Transverse colon (tissue), 4 donors: ENCODE data around the gene KRAS. TPM values are rescaled to one million over a fixed set of nuclear protein-coding genes. Genes with fewer than 3 reads are reported as not detected.
A peak's percentile ranks its signal among the peaks of the same experiment; 100 is the strongest.

ENCODE experiments used
- DNase-seq: peaks from one replicate; pipeline ENCODE4 v3.0.0-alpha.2; 2019
- H3K27ac ChIP-seq, 4 donors: fragments of 200-600 bp; sonication (generic); 2 replicates each; pipeline ENCODE4 v1.5.1; 2016 to 2018; ENCODE audit warnings: inconsistent platforms in 4 of 4
- H3K27me3 ChIP-seq: fragments of 200-600 bp; sonication (generic); 2 replicates; pipeline ENCODE4 v1.5.1; 2017; ENCODE audit warnings: inconsistent platforms
- H3K36me3 ChIP-seq, 4 donors: fragments of 200-600 bp; sonication (generic); 2 replicates each; pipeline ENCODE4 v1.5.1; 2017 to 2019; ENCODE audit warnings: inconsistent platforms in 4 of 4
- H3K4me1 ChIP-seq, 4 donors: fragments of 200-600 bp; sonication (generic); 2 replicates each; pipeline ENCODE4 v1.5.1; 2017 to 2020; ENCODE audit warnings: inconsistent platforms in 4 of 4
- H3K4me3 ChIP-seq, 4 donors: fragments of 200-600 bp; sonication (generic); 1 replicate in 1 of 4; 2 replicates in 3 of 4; pipeline versions ENCODE4 v1.5.1 to v1.6.1; 2017 to 2019; ENCODE audit warnings: inconsistent platforms in 4 of 4
- H3K9me3 ChIP-seq, 2 donors: fragments of 200-600 bp; sonication (generic); 2 replicates each; pipeline ENCODE4 v1.5.1; 2017 to 2019; ENCODE audit warnings: inconsistent platforms in 2 of 2
- CTCF ChIP-seq, 5 experiments: fragments of 200-600 bp in 3 of 5; fragments of 450-650 bp in 2 of 5; sonication (generic) in 3 of 5; IDR thresholded peaks; 1 replicate in 2 of 5; 2 replicates in 3 of 5; pipeline ENCODE4 v1.5.1; 2016 to 2017; ENCODE audit warnings: antibody characterized with exemption in 5 of 5, inconsistent platforms in 3 of 5, mild to moderate bottlenecking in 2 of 5, moderate library complexity in 1 of 5
- EP300 ChIP-seq: sonication (generic); formaldehyde crosslinking; IDR thresholded peaks from one replicate; pipeline ENCODE4 v1.6.1; 2017; ENCODE audit warnings: antibody characterized with exemption, low read depth
- POLR2A ChIP-seq: fragments of 450-650 bp; IDR thresholded peaks from one replicate; pipeline ENCODE4 v1.6.1; 2016; ENCODE audit warnings: antibody characterized with exemption, mild to moderate bottlenecking, moderate library complexity
- POLR2AphosphoS5 ChIP-seq, 3 donors: sonication (generic); formaldehyde crosslinking; IDR thresholded peaks; one replicate each; pipeline ENCODE4 v1.6.1; 2016; ENCODE audit warnings: antibody characterized with exemption in 3 of 3
- WGBS, 2 donors: methylation state at CpG; one replicate each; pipeline ENCODE4 v1.1.5; 2018; ENCODE audit warnings: low coverage in 1 of 2; 5-methylcytosine and 5-hydroxymethylcytosine counted together
- in situ Hi-C, 4 donors: fragments of 200-750 bp; cut with MboI; loops; one replicate each; pipeline versions ENCODE4 v1.15.0 to v1.15.1; 2017; ENCODE audit warnings: low sequenced_read_pairs in 3 of 4, low pct_ligation_motif_present in 1 of 4, low pct_unique_long_range_greater_than_20kb in 1 of 4
- intact Hi-C: fragments of 100-400 bp; cut with DNase I; formaldehyde crosslinking; loops from one replicate; pipeline ENCODE4 v1.15.1; 2023; ENCODE audit warnings: low total_unique reads
- total RNA-seq, 4 donors: library from RNA; depleted of rRNA; stranded (reverse); fragments of >200 nt; gene quantifications; one replicate each; pipeline ENCODE4 v1.1.0, GENCODE V29; 2016

The KRAS gene
- total RNA-seq, 4 donors from 2014 or later: 7.6 to 40.6 (median 30.5) TPM

DNA sequence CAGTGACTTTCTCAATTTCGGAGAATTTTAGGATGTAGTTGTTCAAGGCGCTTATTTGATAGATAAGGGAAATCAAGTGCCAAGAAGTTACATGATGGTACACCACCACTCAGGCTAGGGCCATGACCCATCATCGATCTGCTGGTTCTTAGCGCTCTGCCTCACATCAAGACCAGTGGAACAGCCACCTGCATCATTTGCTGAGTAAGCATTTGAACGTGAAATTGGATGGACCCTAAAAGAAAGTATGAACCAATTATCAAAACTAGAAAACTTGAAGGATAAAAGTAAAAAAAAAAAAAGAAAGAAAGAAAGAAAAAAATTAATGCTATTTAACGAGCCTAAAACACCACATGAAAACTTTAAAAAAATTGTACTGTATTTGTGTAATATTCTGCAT lies 27.5 kb upstream of the KRAS start:
- no peak overlapping the region for H3K27ac ChIP-seq
- 87 to 96% methylated on average over 6 of the region's 6 CpGs for WGBS, 2 donors

GRCh38 chr12:25276199-25276937 lies 25.6 kb upstream of the KRAS start:
- Histone ChIP-seq H3K27me3 (no peaks in the 10 kb centered on the region), H3K36me3 (no peaks in the 10 kb centered on the region), H3K27ac (peak overlapping the region in 2 of 4 donors; percentile 40 to 53), H3K4me1 (peaks cover 0 to 16% (median 9%) of the 10 kb centered on the region in 4 donors), H3K4me3 (no peak overlapping the region), H3K9me3 (no peaks in the 10 kb centered on the region)
- in situ Hi-C loops (no loop called here), intact Hi-C loops (no loop called here)
- peak; percentile 72 for DNase-seq
- WGBS, 2 donors: 60% methylated on average over 2 to 4 of the region's 4 CpGs
- TF ChIP-seq EP300 (no peak), CTCF (IDR thresholded peaks at IDR 0.05) (no peak), POLR2AphosphoS5 (IDR thresholded peaks at IDR 0.05) (peak in 1 of 3 donors; percentile 5)

More for the DNA sequence above, 27.5 kb upstream of the KRAS start:
- Histone ChIP-seq H3K27me3 (no peaks in the 10 kb centered on the region), H3K4me3 (no peak overlapping the region), H3K4me1 (peaks cover 0 to 25% (median 13%) of the 10 kb centered on the region in 4 donors), H3K9me3 (no peaks in the 10 kb centered on the region), H3K36me3 (no peaks in the 10 kb centered on the region)
- intact Hi-C loops: no loop called here
- in situ Hi-C loops: no loop called here
- TF ChIP-seq EP300 (no peak), POLR2AphosphoS5 (IDR thresholded peaks at IDR 0.05) (no peak), CTCF (IDR thresholded peaks at IDR 0.05) (no peak), POLR2A (no peak)
- DNase-seq: no peak

GRCh38 chr12:25271486-25272098 lies 20.9 kb upstream of the KRAS start:
- in situ Hi-C loops (no loop called here), intact Hi-C loops (no loop called here)
- TF ChIP-seq POLR2AphosphoS5 (IDR thresholded peaks at IDR 0.05): no peak
- TF ChIP-seq EP300: no peak
- TF ChIP-seq POLR2A: no peak
- TF ChIP-seq CTCF (IDR thresholded peaks at IDR 0.05): no peak
- WGBS, 2 donors: 32 to 55% methylated on average over 3 to 4 of the region's 4 CpGs
- H3K36me3 ChIP-seq: no peaks in the 10 kb centered on the region
- no peaks in the 10 kb centered on the region for H3K27me3 ChIP-seq
- no peak overlapping the region for H3K27ac ChIP-seq
- no peak overlapping the region for H3K4me3 ChIP-seq
- DNase-seq: no peak
- no peaks in the 10 kb centered on the region for H3K9me3 ChIP-seq
- peaks cover 0 to 12% (median 9%) of the 10 kb centered on the region in 4 donors for H3K4me1 ChIP-seq

- H3K4me1 ChIP-seq: no peaks in the 10 kb centered on the region
- 84 to 92% methylated on average over 2 of the region's 2 CpGs for WGBS, 2 donors
- DNase-seq: no peak
- in situ Hi-C loops: no loop called here
- H3K27ac ChIP-seq: no peak overlapping the region
- no peak overlapping the region for H3K4me3 ChIP-seq
- no peaks in the 10 kb centered on the region for H3K36me3 ChIP-seq
- no peak for TF ChIP-seq POLR2A
- no peak for TF ChIP-seq POLR2AphosphoS5 (IDR thresholded peaks at IDR 0.05)
- no peak for TF ChIP-seq EP300
- no peak for TF ChIP-seq CTCF (IDR thresholded peaks at IDR 0.05)
- intact Hi-C loops: no loop called here
- no peaks in the 10 kb centered on the region for H3K9me3 ChIP-seq
- no peaks in the 10 kb centered on the region for H3K27me3 ChIP-seq
Observed at GRCh38 chr12:25269701-25270100, 19.0 kb upstream of the KRAS start.
